NCI-H2196 treated with DMSO at 0.1 percent for 48 hours (cell line): ENCODE measurements around the gene RPS3.
"Not testable (repeated sequence)": the region's sequence is repeated elsewhere in the genome, so short reads cannot be mapped to it uniquely, and the experiment has no call there.

ENCODE experiments used
- DNase-seq: peaks from one replicate; lab custom pipeline; 2025; ENCODE audit not compliant: unreplicated experiment; lab: John Stamatoyannopoulos, UW

Gene RPS3

DNA sequence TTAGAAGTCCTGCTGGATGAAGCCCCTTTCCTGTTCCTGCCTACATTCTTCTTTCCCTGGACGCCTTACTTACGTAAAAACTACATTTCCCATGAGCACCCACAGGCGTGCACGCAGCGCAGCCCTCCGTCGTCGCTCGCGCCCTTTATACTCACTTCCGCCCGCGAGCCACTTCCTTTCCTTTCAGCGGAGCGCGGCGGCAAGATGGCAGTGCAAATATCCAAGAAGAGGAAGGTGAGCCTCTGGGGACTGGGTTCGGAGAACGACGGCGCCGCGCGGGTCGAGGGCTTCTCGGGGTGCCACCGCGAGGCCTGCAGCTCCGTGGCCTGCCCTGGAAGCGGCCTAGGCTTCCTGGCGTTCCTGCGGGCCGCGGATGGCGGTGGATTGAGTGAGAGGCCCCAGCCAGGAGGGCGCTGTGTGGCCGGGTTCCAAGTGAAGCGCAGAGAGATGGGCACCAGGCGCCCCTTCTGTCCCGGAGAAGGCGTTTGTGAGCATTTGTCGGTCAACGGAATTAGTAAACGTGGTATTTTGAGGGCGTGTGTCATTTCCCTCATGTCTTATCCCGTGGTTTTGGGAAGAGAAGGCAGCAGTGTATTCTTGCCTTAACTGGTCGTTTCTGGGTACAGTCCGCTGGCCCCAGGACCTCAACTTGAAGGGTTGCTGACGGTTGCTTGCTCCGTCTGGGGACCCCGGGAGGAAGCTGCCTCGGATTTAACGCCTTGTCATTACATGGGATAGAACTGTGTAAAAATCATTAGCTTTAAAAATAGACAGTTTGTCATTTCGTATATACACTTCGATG is at the start of gene RPS3:
TSS of gene RPS3 (plus strand) at position 175 of the 802 bp plus-strand sequence. CDS start at position 205, 30 bp downstream.
- DNase-seq: peak; percentile 92

DNA sequence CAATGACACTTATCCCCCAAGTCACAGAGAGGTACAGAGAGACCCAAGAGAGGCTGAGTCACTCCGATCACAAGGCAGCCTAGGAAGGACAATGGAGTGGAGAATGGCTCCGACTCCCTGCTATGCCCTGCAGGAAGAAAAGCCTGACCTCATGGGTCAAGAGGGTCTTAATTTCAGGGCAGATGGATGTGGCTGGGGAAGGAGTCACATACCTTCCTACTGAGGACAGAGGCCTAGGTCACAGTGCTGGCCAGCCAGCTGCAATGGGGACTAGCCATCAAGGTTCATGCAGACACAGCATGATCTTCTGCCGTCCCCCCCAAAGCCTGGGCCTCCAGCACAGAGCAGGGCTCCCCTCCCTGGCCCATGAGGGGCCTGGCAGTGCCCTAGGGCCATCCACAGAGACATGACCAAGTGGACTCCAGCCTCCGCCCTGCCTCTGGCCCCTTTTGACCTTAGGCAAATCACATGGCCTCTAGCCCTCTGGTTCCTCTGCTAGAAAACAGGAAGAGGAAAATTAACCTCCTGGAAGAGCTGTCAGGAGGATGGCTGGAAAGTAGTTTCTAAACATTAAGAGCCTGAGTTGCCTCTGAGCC is 49.7 kb upstream of the RPS3 start:
- DNase-seq: no peak

DNA sequence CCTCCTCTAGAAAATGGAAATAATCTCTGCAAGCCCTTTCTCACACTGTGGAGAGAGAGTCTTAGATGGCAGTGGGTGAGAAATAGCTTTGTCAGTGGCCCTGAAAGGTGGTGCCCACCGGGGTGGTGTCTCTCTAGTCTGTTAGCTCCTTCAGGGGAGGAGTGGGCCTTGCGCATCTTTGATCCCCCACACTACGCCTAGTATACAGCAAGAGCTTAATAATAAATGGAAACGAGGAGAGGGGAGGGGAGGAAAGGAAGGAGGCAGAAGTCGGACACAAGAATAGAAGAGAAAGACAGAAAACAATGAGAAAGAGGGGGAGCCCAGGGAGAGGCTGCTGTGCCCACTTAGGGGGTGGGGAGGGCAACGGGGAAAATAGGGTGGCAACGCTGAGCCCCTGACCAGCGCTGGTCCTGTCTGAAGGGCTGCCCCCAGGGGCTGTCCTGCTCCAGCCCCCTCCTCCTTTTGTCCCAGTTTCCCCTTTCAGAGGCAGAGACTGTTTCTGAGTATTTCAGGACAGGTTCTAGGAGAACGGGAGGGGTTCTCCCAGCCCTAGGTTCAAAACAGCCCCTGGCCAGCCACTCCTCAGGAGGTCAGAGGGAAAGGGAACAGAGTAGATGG is 49.1 kb upstream of the RPS3 start:
- DNase-seq: no peak

DNA sequence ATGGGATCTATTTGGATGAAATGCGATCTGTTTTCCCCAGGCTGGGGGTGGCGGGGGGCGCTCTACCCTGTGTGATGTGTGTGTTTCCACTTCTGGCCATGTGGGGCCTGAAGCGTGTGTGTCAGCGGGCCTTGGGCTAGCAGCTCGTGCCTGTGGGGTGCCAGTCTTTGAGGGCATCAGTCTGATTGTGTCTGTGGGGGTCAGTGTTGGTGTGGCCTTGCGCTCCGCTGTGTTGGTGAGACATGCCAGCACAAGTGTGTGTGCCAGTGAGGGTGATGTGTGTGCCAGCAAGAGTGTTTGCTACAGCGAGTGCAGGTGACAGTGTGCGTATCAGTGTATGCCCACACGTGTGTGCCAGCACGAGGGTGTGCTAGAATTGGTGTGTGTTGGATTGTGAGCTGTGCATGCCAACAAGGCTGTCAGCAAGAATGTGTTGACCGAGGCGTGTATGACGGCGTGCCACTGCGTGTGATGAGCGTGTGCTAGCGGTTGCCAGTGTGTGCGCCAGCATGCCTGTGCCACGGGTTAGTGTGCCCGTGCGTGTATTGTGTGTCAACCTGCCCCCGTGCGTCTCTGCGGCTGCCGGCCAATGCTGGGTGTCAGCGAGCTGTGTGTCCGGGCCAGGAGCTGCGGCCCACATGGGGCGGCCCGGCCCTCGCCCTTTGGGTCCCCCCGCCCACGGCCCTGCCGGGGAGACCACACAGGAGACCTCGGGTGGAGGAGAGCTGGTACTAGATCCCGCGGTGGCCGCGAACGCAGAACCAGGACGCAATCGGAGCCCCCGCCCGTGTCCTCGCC is 48.4 kb upstream of the RPS3 start:
- no peak for DNase-seq

DNA sequence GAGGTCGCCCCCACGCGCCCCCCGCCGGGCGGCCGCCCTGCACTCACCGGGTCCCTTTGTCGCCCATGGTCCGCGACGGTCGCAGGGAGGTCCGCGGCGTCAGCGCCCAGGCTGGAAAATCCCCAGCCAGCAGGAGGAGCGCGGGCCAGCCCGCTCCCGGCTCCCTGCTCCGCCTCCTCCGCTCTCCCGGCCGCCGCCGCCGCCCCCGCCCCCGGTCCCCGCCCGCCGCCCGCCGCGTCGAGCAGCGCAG is 47.9 kb upstream of the RPS3 start, which contains the start of gene ARRB1:
TSS of gene ARRB1 (minus strand) at position 121 of the 250 bp plus-strand sequence. CDS start at position 67, 54 bp downstream.
- no peak for DNase-seq

DNA sequence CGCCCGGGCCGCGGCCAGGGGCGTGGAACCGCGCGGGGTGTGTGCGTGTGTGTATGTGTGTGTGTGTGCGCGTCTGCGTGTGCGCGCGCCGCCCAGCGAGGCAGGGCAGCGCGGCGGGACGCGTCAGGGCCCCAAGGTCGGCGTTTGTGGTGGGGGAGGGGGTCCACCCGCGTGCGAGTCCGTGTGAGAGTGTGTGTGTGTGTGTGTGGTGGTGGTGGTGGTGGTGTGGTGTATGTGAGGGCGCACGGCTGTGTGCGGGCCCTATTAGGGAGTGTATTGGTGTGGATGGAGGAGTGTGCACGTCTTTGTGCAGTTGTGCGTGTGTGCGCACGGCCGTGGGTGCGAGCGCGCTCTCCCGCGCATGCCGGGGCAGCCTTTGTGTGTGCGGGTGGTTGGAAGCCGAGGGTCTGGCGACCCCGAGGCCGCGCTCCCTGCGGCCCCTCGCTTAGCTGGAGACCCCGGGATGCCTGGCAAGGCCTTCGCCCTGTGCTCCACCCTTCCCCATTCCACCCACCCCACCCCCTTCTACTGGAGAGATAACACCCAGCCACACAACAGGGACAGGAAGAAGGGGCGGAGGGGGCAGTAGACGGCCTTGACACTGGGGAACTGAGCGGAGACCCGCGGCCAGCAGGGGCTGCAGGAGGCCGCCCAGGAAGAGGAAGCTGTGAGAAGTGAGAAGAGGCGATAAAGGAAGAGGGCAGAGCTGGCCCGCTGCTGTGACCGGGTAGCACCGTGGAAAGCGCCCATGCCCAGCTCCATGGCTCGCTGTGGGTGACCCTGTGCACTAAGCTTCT is 47.3 kb upstream of the RPS3 start:
- DNase-seq: no peak

DNA sequence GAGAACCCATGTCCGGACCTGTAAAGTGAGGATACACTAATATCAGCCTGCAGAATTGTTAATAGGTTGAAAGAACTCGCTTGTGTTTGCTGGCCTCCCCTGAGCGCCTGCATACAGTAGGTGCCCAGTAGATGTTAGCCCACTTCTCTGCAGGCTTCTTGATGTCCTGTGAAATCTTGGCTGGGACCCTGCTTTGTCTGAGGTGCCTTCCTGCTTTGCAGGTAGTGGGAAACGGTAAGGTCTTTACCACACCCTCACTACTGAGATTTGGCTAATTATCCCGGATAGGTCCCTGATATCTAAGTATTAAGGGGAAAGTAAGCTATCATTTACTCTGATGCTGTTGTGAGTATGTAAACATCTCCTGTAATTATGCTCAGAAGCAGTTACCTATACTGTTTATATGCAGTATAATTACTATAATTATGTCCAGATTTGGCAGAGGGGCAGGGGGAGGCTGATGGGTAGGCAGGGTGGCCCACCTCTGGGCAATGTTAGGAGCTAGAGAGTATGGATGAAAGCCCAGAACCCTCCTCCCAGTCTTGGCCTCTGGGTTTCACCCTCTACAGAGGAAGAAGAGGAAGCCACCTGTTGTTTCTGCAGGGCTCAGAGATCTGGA is 46.6 kb upstream of the RPS3 start:
- DNase-seq: no peak

DNA sequence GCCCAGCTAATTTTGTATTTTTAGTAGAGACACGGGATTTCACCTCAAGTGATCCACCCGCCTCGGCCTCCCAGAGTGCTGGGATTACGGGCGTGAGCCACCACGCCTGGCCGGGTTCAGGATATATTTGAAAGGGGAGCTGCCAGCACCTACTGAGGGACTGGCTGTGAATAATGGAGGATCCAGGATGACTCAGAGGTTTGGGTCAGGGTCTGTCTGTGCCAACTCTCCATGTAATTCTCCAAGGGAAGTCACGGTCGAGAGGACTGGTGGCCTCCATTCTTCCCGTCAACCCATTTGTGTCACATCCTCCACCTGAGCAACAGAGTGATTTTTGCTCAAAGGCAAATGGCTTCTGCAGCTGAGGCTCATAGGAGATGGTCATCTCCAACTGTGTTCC is 44.3 kb upstream of the RPS3 start:
- DNase-seq: no peak

DNA sequence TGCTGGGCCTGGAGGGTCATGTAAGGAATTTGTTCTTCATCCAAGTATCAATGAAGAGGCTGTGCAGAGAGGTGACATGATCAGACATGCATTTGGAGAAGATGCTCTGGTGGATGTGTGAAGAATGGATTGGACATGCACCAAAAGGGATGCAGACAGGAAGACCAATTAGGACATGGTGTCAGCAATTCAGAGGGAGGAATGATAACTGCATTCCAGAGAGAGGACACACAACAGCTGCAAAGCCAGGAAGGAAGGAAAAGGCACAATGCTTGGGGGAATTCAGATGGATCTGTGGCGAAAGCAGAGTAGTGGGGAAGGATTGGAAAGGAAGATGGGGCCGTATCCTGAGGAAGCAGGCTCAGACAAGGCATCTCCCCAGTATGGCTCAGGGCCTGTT is 42.7 kb upstream of the RPS3 start:
- DNase-seq: no peak

DNA sequence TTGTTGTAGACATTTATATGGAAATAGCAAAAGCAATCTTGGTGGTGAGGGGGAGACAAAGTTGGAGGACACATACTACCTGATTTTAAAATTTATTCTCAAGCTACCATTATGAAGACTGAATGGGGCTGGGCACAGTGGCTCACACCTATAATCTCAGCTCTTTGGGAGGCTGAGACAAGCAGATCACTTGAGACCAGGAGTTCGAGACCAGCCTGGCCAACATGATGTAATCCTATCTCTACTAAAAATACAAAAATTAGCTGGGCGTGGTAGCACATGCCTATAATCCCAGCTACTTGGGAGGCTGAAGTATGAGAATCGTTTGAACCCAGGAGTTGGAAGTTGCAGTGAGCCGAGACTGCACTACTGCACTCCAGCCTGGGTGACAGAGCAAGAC is 37.0 kb upstream of the RPS3 start:
- DNase-seq: not testable (repeated sequence)

DNA sequence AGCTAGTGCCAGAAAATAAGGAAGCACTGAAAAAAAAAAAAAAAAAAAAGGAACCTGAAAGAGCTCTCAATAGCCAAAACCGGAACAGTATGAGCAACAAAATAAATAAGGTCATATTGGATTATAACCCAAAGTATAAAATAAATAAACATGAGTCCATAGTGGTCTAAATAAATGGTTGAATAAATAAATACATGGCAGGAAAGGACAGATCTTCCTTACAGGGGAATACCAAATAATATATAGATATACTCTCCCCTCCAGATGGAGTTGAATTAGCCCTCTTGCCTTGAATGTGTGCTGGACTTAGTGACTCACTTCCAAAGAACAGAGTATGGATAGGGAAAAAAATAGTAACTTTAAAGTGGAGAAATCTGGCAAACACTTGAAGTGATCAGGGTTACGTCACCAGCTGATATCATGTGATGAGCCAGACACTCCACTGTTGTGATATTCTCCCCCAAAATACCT is 33.6 kb upstream of the RPS3 start:
- DNase-seq: no peak

DNA sequence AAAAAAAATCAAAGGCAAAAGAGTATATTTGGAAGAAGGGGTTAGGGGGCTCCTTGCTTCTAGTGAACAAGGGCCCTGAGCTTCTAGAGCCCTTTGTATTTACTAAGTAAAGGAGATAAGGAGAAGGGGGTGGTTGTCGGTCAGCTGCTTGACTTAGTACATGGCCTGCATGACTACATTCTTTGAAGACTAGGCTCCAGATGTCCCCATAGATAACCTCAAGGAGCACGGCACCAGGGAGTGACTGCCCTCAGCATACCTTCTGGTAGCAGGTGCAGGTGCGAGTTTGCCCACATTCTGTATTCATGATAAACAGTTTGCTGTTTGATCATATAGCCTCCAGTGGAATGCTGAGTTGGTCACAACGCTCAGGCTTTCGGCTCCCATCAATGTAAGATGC is 32.5 kb upstream of the RPS3 start:
- not testable (repeated sequence) for DNase-seq

DNA sequence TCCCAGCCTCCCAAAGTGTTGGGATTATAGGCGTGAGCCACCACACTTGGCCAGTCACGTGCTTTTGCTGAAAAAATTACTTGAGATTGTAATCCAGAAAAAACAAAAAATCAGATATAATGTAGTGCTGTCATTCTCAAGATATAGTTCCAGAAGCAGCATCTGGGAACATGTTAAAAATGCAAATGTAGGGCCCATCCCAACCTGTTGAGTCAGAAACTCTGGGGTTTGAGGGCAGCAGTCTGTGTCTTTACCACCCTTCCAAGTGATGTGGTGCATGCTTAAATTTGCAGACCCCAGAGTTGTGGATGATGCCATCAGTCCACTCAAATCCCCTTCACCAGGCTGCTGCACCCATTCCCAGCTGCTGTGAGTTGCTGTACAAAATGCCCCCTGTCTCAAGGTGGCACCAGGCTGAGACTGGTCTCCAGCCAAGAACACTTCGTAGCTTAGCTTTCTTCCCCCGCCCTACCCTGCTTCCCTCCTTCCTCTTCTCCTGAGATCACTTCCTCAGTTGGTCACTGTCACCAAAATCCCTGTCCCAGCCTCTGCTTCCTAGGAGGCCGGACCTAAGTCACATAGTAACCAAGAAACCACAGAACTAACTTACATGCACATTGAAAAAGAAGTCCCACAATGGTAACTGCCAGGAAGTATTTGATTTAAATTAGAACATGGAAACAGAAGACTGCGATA is 29.6 kb upstream of the RPS3 start:
- DNase-seq: no peak

DNA sequence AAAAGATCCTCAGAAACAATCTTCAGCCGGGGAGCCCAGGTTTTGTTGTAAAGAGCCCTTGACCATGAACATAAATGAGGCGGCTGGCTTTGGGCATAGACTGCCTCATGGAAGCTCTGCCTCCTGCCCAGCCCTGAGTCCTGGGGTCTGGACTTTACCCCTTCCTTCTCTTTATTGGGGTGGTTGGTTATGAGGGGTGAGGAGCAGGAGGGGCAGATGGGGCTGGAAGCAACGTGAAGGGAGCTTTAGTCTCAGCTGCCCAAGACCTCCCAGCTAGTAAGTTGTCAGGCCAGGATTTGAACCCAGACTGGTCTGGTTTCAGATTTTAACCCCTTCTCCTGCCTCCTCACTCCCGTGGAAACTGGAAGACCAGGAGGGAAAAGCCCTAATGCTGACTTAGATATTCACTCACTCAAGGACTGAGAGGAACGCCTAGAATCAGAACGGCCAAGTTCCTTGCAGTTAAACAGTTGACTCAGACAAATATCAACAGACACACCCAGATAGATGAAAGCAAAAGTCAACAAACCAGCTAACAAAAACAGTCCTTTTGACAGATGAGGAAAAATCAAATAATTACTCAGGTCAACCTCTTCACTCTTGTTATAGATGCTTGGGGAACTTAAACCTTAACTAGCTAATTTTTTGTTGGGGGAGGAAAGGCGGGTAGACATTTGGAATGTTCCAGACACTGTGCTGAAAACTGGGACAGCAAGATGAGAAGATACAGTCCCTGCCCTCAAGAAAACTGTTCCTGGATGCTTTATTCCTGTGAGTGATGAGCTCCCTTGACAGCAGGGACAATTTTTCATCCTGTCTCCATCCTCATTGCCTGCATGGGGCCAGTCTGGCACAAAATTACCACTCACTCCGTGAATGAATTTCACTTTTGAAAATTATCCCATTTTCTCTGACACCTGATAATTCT is 27.1 kb upstream of the RPS3 start:
- peak; percentile 31 for DNase-seq

DNA sequence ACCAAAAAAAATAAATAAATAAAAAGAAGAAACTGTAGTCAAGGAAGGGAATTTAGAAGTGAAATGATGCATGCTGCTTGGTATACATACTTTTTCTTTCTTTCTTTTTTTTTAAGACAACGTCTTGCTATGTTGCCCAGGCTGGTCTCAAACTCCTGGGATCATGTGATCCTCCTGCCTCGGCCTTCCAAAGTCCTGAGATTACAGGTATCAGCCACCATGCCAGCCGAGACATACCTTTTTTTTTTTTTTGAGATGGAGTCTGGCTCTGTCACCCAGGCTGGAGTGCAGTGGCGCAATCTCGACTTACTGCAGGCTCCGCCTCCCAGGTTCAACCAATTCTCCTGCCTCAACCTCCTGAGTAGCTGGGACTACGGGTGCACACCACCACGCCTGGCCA is 26.1 kb upstream of the RPS3 start:
- DNase-seq: no peak

DNA sequence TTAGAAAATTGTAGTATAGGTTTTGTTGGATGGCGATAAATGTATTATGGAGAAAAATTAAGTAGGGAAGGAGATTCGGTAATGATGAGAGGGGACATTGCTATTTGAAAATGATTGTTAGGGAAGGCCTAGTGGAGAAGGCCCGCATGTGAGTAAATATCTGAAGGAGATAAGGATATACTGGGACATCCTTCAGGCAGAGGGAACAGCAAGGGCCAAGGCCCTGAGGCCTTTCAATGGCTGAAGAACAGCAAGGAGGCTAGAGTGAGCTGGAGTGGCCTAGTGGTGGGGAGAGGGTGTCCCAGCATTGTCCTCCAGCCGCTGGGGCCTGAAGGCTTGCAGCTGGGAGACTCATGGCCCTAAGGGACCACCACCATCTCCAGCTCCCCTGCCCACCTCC is 24.7 kb upstream of the RPS3 start:
- DNase-seq: no peak

DNA sequence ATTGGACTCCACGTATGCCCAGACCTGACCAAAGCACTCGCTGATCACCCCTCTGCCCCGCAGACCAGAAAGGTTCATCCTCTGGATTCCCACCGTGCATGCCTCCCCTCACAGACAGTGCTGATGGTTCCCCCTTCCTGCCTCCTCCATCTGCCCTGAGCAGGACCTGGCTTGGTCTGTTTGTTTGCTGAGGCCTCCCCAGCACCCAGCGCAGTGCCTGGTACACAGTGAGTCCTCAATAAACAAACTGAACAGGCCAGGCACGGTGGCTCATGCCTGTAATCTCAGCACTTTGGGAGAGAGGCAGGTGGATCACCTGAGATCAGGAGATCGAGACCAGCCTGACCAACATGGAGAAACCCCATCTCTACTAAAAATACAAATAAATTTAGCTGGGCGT is 23.7 kb upstream of the RPS3 start:
- no peak for DNase-seq

DNA sequence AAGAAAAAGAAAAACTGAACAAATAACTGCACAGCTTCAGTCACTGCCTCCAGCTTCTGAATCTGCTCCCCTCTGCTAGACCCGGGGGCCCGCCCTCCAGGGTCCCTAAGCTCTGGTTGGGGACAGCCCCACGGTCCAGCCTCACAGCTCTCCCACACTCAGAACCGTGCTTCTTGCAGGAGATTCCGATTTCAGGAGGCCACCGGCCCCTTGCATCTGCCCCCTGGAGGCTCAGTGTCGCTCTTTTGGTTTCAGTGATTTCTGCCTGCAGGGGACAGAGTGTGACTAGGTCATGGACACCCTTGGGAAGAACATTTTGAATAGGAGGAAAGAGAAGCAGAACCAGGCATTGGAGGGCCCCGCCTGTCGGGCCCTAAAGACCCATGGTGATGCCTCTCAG is 23.1 kb upstream of the RPS3 start:
- DNase-seq: no peak

DNA sequence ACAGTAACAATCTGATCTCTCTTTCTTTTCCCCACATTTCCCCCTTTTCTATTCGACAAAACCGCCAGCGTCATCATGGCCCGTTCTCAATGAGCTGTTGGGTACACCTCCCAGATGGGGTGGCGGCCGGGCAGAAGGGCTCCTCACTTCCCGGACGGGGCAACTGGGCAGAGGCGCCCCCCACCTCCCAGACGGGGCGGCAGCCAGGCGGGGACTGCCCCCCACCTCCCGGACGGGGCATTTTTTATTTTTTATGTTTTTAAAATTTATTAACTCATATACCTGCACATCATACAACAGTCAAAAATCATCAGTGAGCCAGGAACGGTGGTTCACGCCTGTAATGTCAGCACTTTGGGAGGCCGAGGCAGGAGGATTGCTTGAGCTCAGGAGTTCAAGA is 20.5 kb upstream of the RPS3 start:
- not testable (repeated sequence) for DNase-seq
